Measurements from ENCODE around the gene PRELP.
A peak's percentile ranks its signal among the peaks of the same experiment; 100 is the strongest.
"Not testable (repeated sequence)": the region's sequence is repeated elsewhere in the genome, so short reads cannot be mapped to it uniquely, and the experiment has no call there.

PRELP gene

GRCh38 chr1:203518139-203518538 lies 42.5 kb downstream of the PRELP start:
- H3K36me3 ChIP-seq (ENCODE audit: control insufficient read depth, insufficient read depth, low read length); H3K4me3 ChIP-seq (ENCODE audit: low read depth, low read length); H3K9ac ChIP-seq (ENCODE audit: low read depth, low read length); H3K27ac ChIP-seq (ENCODE audit: low read depth, low read length); H3K9me3 ChIP-seq (ENCODE audit: control insufficient read depth, insufficient read depth, low read length): not testable (repeated sequence)
- H3K27me3 ChIP-seq (ENCODE audit: control insufficient read depth, insufficient read depth, low read length) = peaks cover 89% of the 10 kb centered on the region
- peaks cover 67% of the 10 kb centered on the region for H3K4me1 ChIP-seq (ENCODE audit: control insufficient read depth, insufficient read depth, low read length)

GRCh38 chr1:203518541-203518940 lies 42.9 kb downstream of the PRELP start:
- H3K4me1 ChIP-seq (ENCODE audit: control insufficient read depth, insufficient read depth, low read length) = peaks cover 63% of the 10 kb centered on the region
- H3K36me3 ChIP-seq (ENCODE audit: control insufficient read depth, insufficient read depth, low read length) = no peaks in the 10 kb centered on the region
- peak overlapping the region; percentile 72 for H3K27ac ChIP-seq (ENCODE audit: low read depth, low read length)
- H3K27me3 ChIP-seq (ENCODE audit: control insufficient read depth, insufficient read depth, low read length) = peaks cover 85% of the 10 kb centered on the region
- peak overlapping the region; percentile 36; the same call in 1 of the 2 replicates for H3K4me3 ChIP-seq (ENCODE audit: low read depth, low read length)
- no peaks in the 10 kb centered on the region for H3K9me3 ChIP-seq (ENCODE audit: control insufficient read depth, insufficient read depth, low read length)
- H3K9ac ChIP-seq (ENCODE audit: low read depth, low read length) = no peak overlapping the region

GRCh38 chr1:203519053-203519840 lies 43.6 kb downstream of the PRELP start:
- Histone ChIP-seq H3K27me3 (ENCODE audit: control insufficient read depth, insufficient read depth, low read length) (peaks cover 79% of the 10 kb centered on the region), H3K4me3 (ENCODE audit: low read depth, low read length) (peak overlapping the region; percentile 36), H3K9ac (ENCODE audit: low read depth, low read length) (peak overlapping the region; percentile 17)

GRCh38 chr1:203519896-203520295 lies 44.3 kb downstream of the PRELP start:
- Histone ChIP-seq H3K9me3 (ENCODE audit: control insufficient read depth, insufficient read depth, low read length) (no peaks in the 10 kb centered on the region), H3K9ac (ENCODE audit: low read depth, low read length) (peak overlapping the region; percentile 17), H3K27me3 (ENCODE audit: control insufficient read depth, insufficient read depth, low read length) (peaks cover 75% of the 10 kb centered on the region), H3K27ac (ENCODE audit: low read depth, low read length) (peak overlapping the region; percentile 78), H3K4me1 (ENCODE audit: control insufficient read depth, insufficient read depth, low read length) (peaks cover 62% of the 10 kb centered on the region), H3K4me3 (ENCODE audit: low read depth, low read length) (0 out of 2 replicates have a peak overlapping the region, but pooled peaks have one; percentile 5), H3K36me3 (ENCODE audit: control insufficient read depth, insufficient read depth, low read length) (no peaks in the 10 kb centered on the region)

More at GRCh38 chr1:203519053-203519840, 43.6 kb downstream of the PRELP start:
- Histone ChIP-seq H3K9me3 (ENCODE audit: control insufficient read depth, insufficient read depth, low read length) (no peaks in the 10 kb centered on the region), H3K27ac (ENCODE audit: low read depth, low read length) (peak overlapping the region; percentile 78), H3K4me1 (ENCODE audit: control insufficient read depth, insufficient read depth, low read length) (peaks cover 60% of the 10 kb centered on the region), H3K36me3 (ENCODE audit: control insufficient read depth, insufficient read depth, low read length) (no peaks in the 10 kb centered on the region)

GRCh38 chr1:203520315-203520714 lies 44.7 kb downstream of the PRELP start:
- Histone ChIP-seq H3K36me3 (ENCODE audit: control insufficient read depth, insufficient read depth, low read length) (no peaks in the 10 kb centered on the region), H3K27ac (ENCODE audit: low read depth, low read length) (no peak overlapping the region), H3K9ac (ENCODE audit: low read depth, low read length) (no peak overlapping the region), H3K27me3 (ENCODE audit: control insufficient read depth, insufficient read depth, low read length) (peaks cover 70% of the 10 kb centered on the region), H3K9me3 (ENCODE audit: control insufficient read depth, insufficient read depth, low read length) (no peaks in the 10 kb centered on the region), H3K4me1 (ENCODE audit: control insufficient read depth, insufficient read depth, low read length) (peaks cover 66% of the 10 kb centered on the region), H3K4me3 (ENCODE audit: low read depth, low read length) (no peak overlapping the region)

- Histone ChIP-seq H3K4me3 (ENCODE audit: low read depth, low read length) (no peak overlapping the region), H3K9me3 (ENCODE audit: control insufficient read depth, insufficient read depth, low read length) (no peaks in the 10 kb centered on the region), H3K4me1 (ENCODE audit: control insufficient read depth, insufficient read depth, low read length) (peaks cover 67% of the 10 kb centered on the region), H3K36me3 (ENCODE audit: control insufficient read depth, insufficient read depth, low read length) (no peaks in the 10 kb centered on the region), H3K9ac (ENCODE audit: low read depth, low read length) (no peak overlapping the region), H3K27ac (ENCODE audit: low read depth, low read length) (no peak overlapping the region), H3K27me3 (ENCODE audit: control insufficient read depth, insufficient read depth, low read length) (peaks cover 61% of the 10 kb centered on the region)
Measured at GRCh38 chr1:203521074-203521794, 45.6 kb downstream of the PRELP start.

GRCh38 chr1:203521812-203522211 lies 46.2 kb downstream of the PRELP start:
- Histone ChIP-seq H3K36me3 (ENCODE audit: control insufficient read depth, insufficient read depth, low read length) (no peaks in the 10 kb centered on the region), H3K9ac (ENCODE audit: low read depth, low read length) (no peak overlapping the region), H3K4me1 (ENCODE audit: control insufficient read depth, insufficient read depth, low read length) (peaks cover 67% of the 10 kb centered on the region), H3K27ac (ENCODE audit: low read depth, low read length) (peak overlapping the region; percentile 21), H3K4me3 (ENCODE audit: low read depth, low read length) (no peak overlapping the region), H3K27me3 (ENCODE audit: control insufficient read depth, insufficient read depth, low read length) (peaks cover 55% of the 10 kb centered on the region), H3K9me3 (ENCODE audit: control insufficient read depth, insufficient read depth, low read length) (no peaks in the 10 kb centered on the region)

- no peaks in the 10 kb centered on the region for H3K36me3 ChIP-seq (ENCODE audit: control insufficient read depth, insufficient read depth, low read length)
- H3K9me3 ChIP-seq (ENCODE audit: control insufficient read depth, insufficient read depth, low read length) = no peaks in the 10 kb centered on the region
- H3K4me3 ChIP-seq (ENCODE audit: low read depth, low read length) = no peak overlapping the region
- no peak overlapping the region for H3K9ac ChIP-seq (ENCODE audit: low read depth, low read length)
- peak overlapping the region; percentile 21 for H3K27ac ChIP-seq (ENCODE audit: low read depth, low read length)
- peaks cover 51% of the 10 kb centered on the region for H3K27me3 ChIP-seq (ENCODE audit: control insufficient read depth, insufficient read depth, low read length)
- H3K4me1 ChIP-seq (ENCODE audit: control insufficient read depth, insufficient read depth, low read length) = peaks cover 66% of the 10 kb centered on the region
Measured at GRCh38 chr1:203522237-203522636, 46.6 kb downstream of the PRELP start.

- H3K4me3 ChIP-seq (ENCODE audit: low read depth, low read length) = no peak overlapping the region
- H3K4me1 ChIP-seq (ENCODE audit: control insufficient read depth, insufficient read depth, low read length) = peaks cover 57% of the 10 kb centered on the region
- no peak overlapping the region for H3K27ac ChIP-seq (ENCODE audit: low read depth, low read length)
- H3K27me3 ChIP-seq (ENCODE audit: control insufficient read depth, insufficient read depth, low read length) = peaks cover 37% of the 10 kb centered on the region
- H3K9me3 ChIP-seq (ENCODE audit: control insufficient read depth, insufficient read depth, low read length) = no peaks in the 10 kb centered on the region
- H3K9ac ChIP-seq (ENCODE audit: low read depth, low read length) = no peak overlapping the region
- H3K36me3 ChIP-seq (ENCODE audit: control insufficient read depth, insufficient read depth, low read length) = no peaks in the 10 kb centered on the region
Measured at GRCh38 chr1:203523667-203524066, 48.1 kb downstream of the PRELP start.

GRCh38 chr1:203524152-203524551 lies 48.5 kb downstream of the PRELP start:
- H3K4me1 ChIP-seq (ENCODE audit: control insufficient read depth, insufficient read depth, low read length) = peaks cover 52% of the 10 kb centered on the region
- no peaks in the 10 kb centered on the region for H3K9me3 ChIP-seq (ENCODE audit: control insufficient read depth, insufficient read depth, low read length)
- H3K27me3 ChIP-seq (ENCODE audit: control insufficient read depth, insufficient read depth, low read length) = peaks cover 32% of the 10 kb centered on the region
- no peak overlapping the region for H3K9ac ChIP-seq (ENCODE audit: low read depth, low read length)
- H3K27ac ChIP-seq (ENCODE audit: low read depth, low read length) = no peak overlapping the region
- H3K4me3 ChIP-seq (ENCODE audit: low read depth, low read length) = no peak overlapping the region
- no peaks in the 10 kb centered on the region for H3K36me3 ChIP-seq (ENCODE audit: control insufficient read depth, insufficient read depth, low read length)

GRCh38 chr1:203524824-203525223 lies 49.2 kb downstream of the PRELP start:
- Histone ChIP-seq H3K27me3 (ENCODE audit: control insufficient read depth, insufficient read depth, low read length) (peaks cover 29% of the 10 kb centered on the region), H3K27ac (ENCODE audit: low read depth, low read length) (no peak overlapping the region), H3K36me3 (ENCODE audit: control insufficient read depth, insufficient read depth, low read length) (no peaks in the 10 kb centered on the region), H3K4me3 (ENCODE audit: low read depth, low read length) (no peak overlapping the region), H3K9ac (ENCODE audit: low read depth, low read length) (no peak overlapping the region), H3K9me3 (ENCODE audit: control insufficient read depth, insufficient read depth, low read length) (no peaks in the 10 kb centered on the region), H3K4me1 (ENCODE audit: control insufficient read depth, insufficient read depth, low read length) (peaks cover 47% of the 10 kb centered on the region)

All from HUES48 (cell line).